Smooth muscle cell (in vitro differentiated cells): ENCODE measurements around the gene PPM1F. TPM values are rescaled to one million over a fixed set of nuclear protein-coding genes. Genes with fewer than 3 reads are reported as not detected.

Source experiments
- DNase-seq: peaks from one replicate; lab custom pipeline; 2025; ENCODE audit not compliant: unreplicated experiment; lab: John Stamatoyannopoulos, UW
- H2AFZ ChIP-seq: fragments of 200-600 bp; sonication (generic); 2 replicates; pipeline ENCODE4 v1.6.0; 2016; ENCODE audit warnings: antibody characterized with exemption, low read depth, mild to moderate bottlenecking
- H3F3A ChIP-seq: fragments of 200-600 bp; sonication (generic); 2 replicates; pipeline ENCODE4 v1.6.0; 2017; ENCODE audit warnings: antibody characterized with exemption, low read depth
- H3K27ac ChIP-seq: fragments of 200-600 bp; sonication (generic); 2 replicates; pipeline ENCODE4 v1.5.1; 2016; ENCODE audit warnings: low read depth, mild to moderate bottlenecking
- H3K27me3 ChIP-seq: fragments of 200-600 bp; sonication (generic); 2 replicates; pipeline ENCODE4 v1.6.1; 2016; ENCODE audit warnings: low read depth, mild to moderate bottlenecking
- H3K36me3 ChIP-seq: fragments of 200-600 bp; sonication (generic); 2 replicates; pipeline ENCODE4 v1.5.1; 2016; ENCODE audit warnings: low read depth
- H3K4me1 ChIP-seq: fragments of 200-600 bp; sonication (generic); 2 replicates; pipeline ENCODE4 v1.5.1; 2016; ENCODE audit warnings: low read depth
- H3K4me2 ChIP-seq: fragments of 200-600 bp; sonication (generic); 2 replicates; pipeline ENCODE4 v1.6.0; 2016; ENCODE audit warnings: mild to moderate bottlenecking
- H3K4me3 ChIP-seq: fragments of 200-600 bp; sonication (generic); 2 replicates; pipeline ENCODE4 v1.5.1; 2016; ENCODE audit warnings: mild to moderate bottlenecking
- H3K79me2 ChIP-seq: fragments of 200-600 bp; sonication (generic); 2 replicates; pipeline ENCODE4 v1.6.0; 2016; ENCODE audit warnings: low read depth, mild to moderate bottlenecking
- H3K9ac ChIP-seq: fragments of 200-600 bp; sonication (generic); 2 replicates; pipeline ENCODE4 v1.6.0; 2016; ENCODE audit warnings: low read depth
- H3K9me3 ChIP-seq: fragments of 200-600 bp; sonication (generic); replicated peaks from 2 replicates; pipeline ENCODE4 v1.5.1; 2016; ENCODE audit warnings: low read depth
- H4K20me1 ChIP-seq: fragments of 200-600 bp; sonication (generic); 2 replicates; pipeline ENCODE4 v1.6.0; 2016; ENCODE audit warnings: low read depth
- WGBS: methylation state at CpG from one replicate; pipeline ENCODE4 v1.1.7; 2016; ENCODE audit warnings: low lambda C conversion rate; 5-methylcytosine and 5-hydroxymethylcytosine counted together
- polyA plus RNA-seq: library from polyadenylated mRNA; unstranded; fragments of >200 nt; fragmentation: Nextera tagmentation; extraction: Ambion mirVana; gene quantifications from 2 replicates; pipeline ENCODE4 v1.2.1, GENCODE V29; 2016
- total RNA-seq: library from RNA; depleted of rRNA; stranded (reverse); fragments of >200 nt; gene quantifications from 2 replicates; pipeline ENCODE4 v1.2.3, GENCODE V29; 2014
- TF ChIP-seq, protein P1 (sequence below): fragments of 200-600 bp; sonication (generic); IDR thresholded peaks from 2 replicates; pipeline ENCODE4 v1.5.1; 2017; ENCODE audit warnings: borderline replicate concordance, mild to moderate bottlenecking, antibody characterized with exemption; ENCODE audit not compliant: insufficient read depth, poor library complexity, severe bottlenecking

The PPM1F gene
- total and polyA plus RNA-seq, 2 experiments from 2014 or later: 11.8 to 15.2 TPM

- H3K27me3 ChIP-seq: no peaks in the 10 kb centered on the region
- TF ChIP-seq, protein P1, sequence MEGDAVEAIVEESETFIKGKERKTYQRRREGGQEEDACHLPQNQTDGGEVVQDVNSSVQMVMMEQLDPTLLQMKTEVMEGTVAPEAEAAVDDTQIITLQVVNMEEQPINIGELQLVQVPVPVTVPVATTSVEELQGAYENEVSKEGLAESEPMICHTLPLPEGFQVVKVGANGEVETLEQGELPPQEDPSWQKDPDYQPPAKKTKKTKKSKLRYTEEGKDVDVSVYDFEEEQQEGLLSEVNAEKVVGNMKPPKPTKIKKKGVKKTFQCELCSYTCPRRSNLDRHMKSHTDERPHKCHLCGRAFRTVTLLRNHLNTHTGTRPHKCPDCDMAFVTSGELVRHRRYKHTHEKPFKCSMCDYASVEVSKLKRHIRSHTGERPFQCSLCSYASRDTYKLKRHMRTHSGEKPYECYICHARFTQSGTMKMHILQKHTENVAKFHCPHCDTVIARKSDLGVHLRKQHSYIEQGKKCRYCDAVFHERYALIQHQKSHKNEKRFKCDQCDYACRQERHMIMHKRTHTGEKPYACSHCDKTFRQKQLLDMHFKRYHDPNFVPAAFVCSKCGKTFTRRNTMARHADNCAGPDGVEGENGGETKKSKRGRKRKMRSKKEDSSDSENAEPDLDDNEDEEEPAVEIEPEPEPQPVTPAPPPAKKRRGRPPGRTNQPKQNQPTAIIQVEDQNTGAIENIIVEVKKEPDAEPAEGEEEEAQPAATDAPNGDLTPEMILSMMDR: peak; percentile 34
- peaks cover 23% of the 10 kb centered on the region for H3K4me1 ChIP-seq
- peak overlapping the region; percentile 90 for H3K27ac ChIP-seq
- H3K79me2 ChIP-seq: peaks cover 3% of the 10 kb centered on the region
- no peak for DNase-seq
- peaks cover 4% of the 10 kb centered on the region for H4K20me1 ChIP-seq
- peak overlapping the region; percentile 58 for H3K9ac ChIP-seq
- H3K36me3 ChIP-seq: no peaks in the 10 kb centered on the region
- peaks cover 19% of the 10 kb centered on the region for H3F3A ChIP-seq
- no peaks in the 10 kb centered on the region for H3K9me3 ChIP-seq
- 59% methylated on average over 16 of the region's 16 CpGs for WGBS
- H3K4me2 ChIP-seq: peak overlapping the region; percentile 68
- H2AFZ ChIP-seq: peak overlapping the region; percentile 38
- H3K4me3 ChIP-seq: no peak overlapping the region
These were observed 5.3 kb downstream of the PPM1F start for GRCh38 chr22:21947040-21948014.

DNA sequence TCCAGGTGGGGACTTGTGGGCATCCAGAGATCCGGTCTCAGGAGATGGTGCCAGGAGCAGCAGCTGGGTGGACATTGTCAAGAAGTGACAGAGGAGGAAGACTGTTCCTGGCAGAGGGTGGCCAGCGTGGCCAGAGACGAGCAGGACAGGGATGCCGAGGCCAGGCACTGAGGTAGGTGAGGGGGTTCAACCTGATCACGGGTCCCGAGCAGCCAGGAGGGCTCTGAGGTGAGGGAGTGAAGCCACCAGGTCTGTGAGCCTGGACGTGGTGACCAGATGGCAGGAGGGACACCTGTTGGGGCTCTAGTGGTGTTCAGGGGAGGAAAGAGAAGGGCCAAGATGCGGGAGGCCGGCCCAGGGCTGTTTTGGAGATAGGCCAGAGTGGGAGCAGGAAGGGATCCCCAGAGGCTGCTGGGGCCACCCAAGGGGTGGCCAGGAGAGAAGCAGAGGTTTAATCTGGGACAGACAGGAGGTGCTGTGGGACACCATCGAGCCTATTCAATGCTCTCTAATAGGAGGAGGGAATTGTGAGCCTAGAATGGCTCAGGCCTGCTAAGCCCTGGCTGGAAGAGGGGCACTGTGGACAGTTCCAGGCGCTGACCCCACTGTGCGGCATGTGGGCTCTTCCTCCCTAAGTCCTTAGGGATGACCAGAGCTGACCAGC, 6.3 kb downstream of the PPM1F start:
- Histone ChIP-seq H4K20me1 (peaks cover 4% of the 10 kb centered on the region), H3K27me3 (no peaks in the 10 kb centered on the region), H3K79me2 (peaks cover under 1% of the 10 kb centered on the region), H3K9me3 (no peaks in the 10 kb centered on the region), H3K4me1 (peaks cover 16% of the 10 kb centered on the region), H3K9ac (peak overlapping the region; percentile 58), H3K4me3 (no peak overlapping the region), H3K4me2 (no peak overlapping the region), H3F3A (peaks cover 20% of the 10 kb centered on the region), H3K27ac (peak overlapping the region; percentile 90), H2AFZ (no peak overlapping the region), H3K36me3 (no peaks in the 10 kb centered on the region)
- over 99% methylated on average over 12 of the region's 12 CpGs for WGBS
- TF ChIP-seq, protein P1: no peak
- no peak for DNase-seq

DNA sequence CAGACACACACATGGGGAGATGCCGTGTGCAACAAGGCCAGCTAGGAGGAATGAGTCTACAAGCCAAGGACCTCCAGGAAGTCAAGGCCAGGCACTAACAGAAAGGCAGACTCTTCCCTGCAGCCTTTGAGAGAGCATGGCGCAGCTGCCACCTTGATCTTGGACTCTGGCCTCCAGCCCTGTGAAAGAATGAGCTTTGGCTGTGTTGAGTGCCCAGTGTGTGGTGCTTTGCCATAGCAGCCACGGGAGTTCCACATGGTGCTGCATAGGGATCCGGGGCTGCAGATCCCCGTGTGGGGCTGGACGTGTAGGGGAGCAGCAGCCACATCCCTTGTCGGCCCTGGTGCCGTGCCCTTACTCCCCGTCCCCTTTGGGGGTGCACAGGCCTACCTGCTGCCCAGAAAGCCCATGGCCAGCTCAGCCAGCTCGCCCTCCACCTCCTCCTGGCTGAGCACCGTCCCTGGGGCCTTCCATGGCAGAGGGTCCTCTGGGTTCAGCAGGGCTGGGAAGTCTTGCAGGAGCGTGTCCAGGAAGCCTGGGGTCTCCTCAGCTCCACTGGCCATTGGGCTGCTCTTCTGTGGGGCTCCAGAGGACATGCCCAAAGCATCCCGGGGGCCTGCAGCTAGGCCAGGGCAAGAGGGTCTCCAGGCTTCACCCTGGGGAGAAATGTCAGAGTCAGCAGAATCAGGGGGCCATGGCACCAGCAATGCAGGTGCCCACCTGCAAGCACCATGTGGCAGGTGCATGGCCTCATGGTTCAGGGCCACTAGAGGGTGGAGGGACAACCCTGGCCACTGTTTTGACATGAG, 7.0 kb downstream of the PPM1F start:
- no peaks in the 10 kb centered on the region for H3K79me2 ChIP-seq
- no peak overlapping the region for H2AFZ ChIP-seq
- H3F3A ChIP-seq: peaks cover 20% of the 10 kb centered on the region
- H3K27ac ChIP-seq: no peak overlapping the region
- no peak for DNase-seq
- H4K20me1 ChIP-seq: peaks cover 4% of the 10 kb centered on the region
- no peaks in the 10 kb centered on the region for H3K36me3 ChIP-seq
- WGBS: 98% methylated on average over 13 of the region's 13 CpGs
- peaks cover 16% of the 10 kb centered on the region for H3K4me1 ChIP-seq
- H3K9ac ChIP-seq: no peak overlapping the region
- H3K9me3 ChIP-seq: no peaks in the 10 kb centered on the region
- TF ChIP-seq, protein P1: no peak
- H3K4me3 ChIP-seq: no peak overlapping the region
- no peak overlapping the region for H3K4me2 ChIP-seq
- no peaks in the 10 kb centered on the region for H3K27me3 ChIP-seq
